Skeletal muscle tissue (tissue), 5 donors: Measurements from ENCODE around the gene C11orf98. TPM values are rescaled to one million over a fixed set of nuclear protein-coding genes. Genes with fewer than 3 reads are reported as not detected.

ENCODE experiments used
- H3K27ac ChIP-seq: one replicate; pipeline ENCODE4 v1.7.0; 2013; ENCODE audit warnings: mild to moderate bottlenecking, low read depth, low read length, inconsistent platforms
- H3K27me3 ChIP-seq, 3 donors: one replicate each; pipeline ENCODE4 v1.7.0; 2013; ENCODE audit warnings: low read length in 3 of 3; ENCODE audit not compliant: control insufficient read depth in 3 of 3, insufficient read depth in 3 of 3
- H3K36me3 ChIP-seq, 3 donors: one replicate each; pipeline ENCODE4 v1.7.0; 2013; ENCODE audit warnings: low read length in 3 of 3; ENCODE audit not compliant: control insufficient read depth in 3 of 3, insufficient read depth in 3 of 3
- H3K4me1 ChIP-seq, 3 donors: one replicate each; pipeline ENCODE4 v1.7.0; 2013; ENCODE audit warnings: low read length in 3 of 3, mild to moderate bottlenecking in 3 of 3; ENCODE audit not compliant: control insufficient read depth in 3 of 3, insufficient read depth in 3 of 3
- H3K4me3 ChIP-seq, 3 donors: one replicate each; pipeline ENCODE4 v1.7.0; 2013; ENCODE audit warnings: low read length in 3 of 3
- H3K9ac ChIP-seq, 3 donors: one replicate each; pipeline ENCODE4 v1.7.0; 2013; ENCODE audit warnings: low read length in 3 of 3, mild to moderate bottlenecking in 3 of 3, moderate library complexity in 2 of 3, low read depth in 1 of 3
- H3K9me3 ChIP-seq, 3 donors: one replicate each; pipeline ENCODE4 v1.7.0; 2013; ENCODE audit warnings: low read length in 3 of 3; ENCODE audit not compliant: control insufficient read depth in 3 of 3
- small RNA-seq: library from RNA; depleted of rRNA; stranded (forward); fragments of <200 nt; gene quantifications from one replicate; pipeline ENCODE3, GENCODE V24; 2014
- total RNA-seq: library from RNA; depleted of rRNA; stranded (reverse); fragments of >200 nt; gene quantifications from one replicate; pipeline ENCODE4 v1.2.3, GENCODE V29; 2014
- donor health status: Osteomylitis.

Gene C11orf98
- total RNA-seq, 1 donor from 2014 or later = 22.4 TPM

DNA sequence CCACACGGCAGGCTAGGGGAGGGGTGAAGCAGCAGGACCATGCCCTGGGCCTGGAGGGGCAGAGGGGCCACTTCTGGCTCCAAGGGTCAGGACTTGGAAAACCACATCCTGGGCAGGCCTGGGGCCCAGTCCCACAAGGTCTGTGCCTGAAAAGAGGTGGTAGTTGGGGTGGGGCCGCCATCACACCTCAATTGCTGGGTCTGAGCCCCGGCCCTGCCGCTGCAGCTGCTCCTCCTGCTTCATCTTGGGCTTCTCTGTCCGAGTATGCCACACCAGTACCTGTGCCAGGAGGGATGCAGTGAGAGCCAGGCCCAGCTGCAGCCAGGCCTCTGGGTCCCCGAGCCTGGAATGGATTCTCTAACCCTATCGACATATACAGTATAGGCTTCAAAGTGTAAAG, 49.5 kb downstream of the C11orf98 start:
- Histone ChIP-seq H3K4me1 (peaks cover 15 to 28% (median 19%) of the 10 kb centered on the region in 3 donors), H3K9ac (no peak overlapping the region), H3K27ac (no peak overlapping the region), H3K9me3 (no peaks in the 10 kb centered on the region), H3K36me3 (peaks cover 10 to 23% (median 15%) of the 10 kb centered on the region in 3 donors), H3K27me3 (no peaks in the 10 kb centered on the region), H3K4me3 (no peak overlapping the region)

DNA sequence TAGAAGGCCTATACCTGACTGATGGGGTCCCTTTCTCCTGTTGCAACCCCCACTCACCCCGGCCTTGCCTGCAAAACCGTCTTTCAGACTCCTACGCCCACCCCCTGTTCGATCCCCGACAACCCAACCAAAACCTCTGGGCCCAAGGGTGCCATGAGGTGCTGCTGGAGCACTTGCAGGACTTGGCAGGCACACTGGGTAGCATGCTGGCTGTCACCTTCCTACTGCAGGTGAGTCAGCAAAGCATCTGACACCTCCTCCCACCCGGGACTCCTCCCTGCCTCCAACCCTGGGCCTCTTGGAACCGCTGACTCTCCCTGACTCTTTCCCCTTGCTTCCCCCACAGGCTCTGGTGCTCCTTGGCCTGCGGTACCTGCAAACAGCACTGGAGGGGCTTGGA, 50.7 kb downstream of the C11orf98 start:
- no peak overlapping the region for H3K4me3 ChIP-seq
- no peaks in the 10 kb centered on the region for H3K9me3 ChIP-seq
- H3K9ac ChIP-seq = no peak overlapping the region
- H3K36me3 ChIP-seq = peaks cover 12 to 30% (median 15%) of the 10 kb centered on the region in 3 donors
- peaks cover 15 to 27% (median 21%) of the 10 kb centered on the region in 3 donors for H3K4me1 ChIP-seq
- H3K27me3 ChIP-seq = no peaks in the 10 kb centered on the region
- H3K27ac ChIP-seq = no peak overlapping the region

DNA sequence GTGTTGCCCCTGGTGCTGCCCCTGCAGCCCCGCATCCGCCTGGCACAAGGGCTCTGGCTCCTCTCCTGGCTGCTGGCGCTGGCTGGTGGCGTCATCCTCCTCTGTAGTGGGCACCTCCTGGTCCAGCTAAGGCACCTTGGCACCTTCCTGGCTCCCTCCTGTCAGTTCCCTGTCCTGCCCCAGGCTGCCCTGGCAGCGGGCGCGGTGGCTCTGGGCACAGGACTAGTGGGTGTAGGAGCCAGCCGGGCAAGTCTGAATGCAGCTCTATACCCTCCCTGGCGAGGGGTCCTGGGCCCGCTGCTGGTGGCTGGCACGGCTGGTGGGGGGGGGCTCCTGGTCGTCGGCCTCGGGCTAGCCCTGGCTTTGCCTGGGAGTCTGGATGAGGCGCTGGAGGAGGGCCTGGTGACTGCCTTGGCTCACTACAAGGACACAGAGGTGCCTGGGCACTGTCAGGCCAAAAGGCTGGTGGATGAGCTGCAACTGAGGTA, 51.7 kb downstream of the C11orf98 start:
- Histone ChIP-seq H3K4me3 (peak overlapping the region; percentile 23 to 83 (median 62)), H3K27me3 (no peaks in the 10 kb centered on the region), H3K9ac (peak overlapping the region in 2 of 3 donors; percentile 50 to 64), H3K27ac (peak overlapping the region; percentile 83), H3K9me3 (no peaks in the 10 kb centered on the region), H3K36me3 (peaks cover 17 to 36% (median 19%) of the 10 kb centered on the region in 3 donors), H3K4me1 (peaks cover 15 to 27% (median 21%) of the 10 kb centered on the region in 3 donors)

Small RNAs within 50 kb of the gene (small RNA-seq; reads per million reads assigned to genes)
- not detected for gene SNORA57

Other genes starting within 250 kb of the C11orf98 start
- gene SCGB1A1, start 246.2 kb downstream of the C11orf98 start, total RNA-seq = not detected
- gene AHNAK, start 118.4 kb downstream of the C11orf98 start, total RNA-seq = 432 TPM
- gene EEF1G, start 91.3 kb downstream of the C11orf98 start, total RNA-seq = 2,520 TPM
- 4.2 TPM for gene TUT1, start 73.7 kb downstream of the C11orf98 start, total RNA-seq
- 63.7 TPM for gene MTA2, start 63.3 kb downstream of the C11orf98 start, total RNA-seq
- 7.3 TPM for gene EML3, start 52.4 kb downstream of the C11orf98 start, total RNA-seq
- 1.6 TPM for gene ROM1, start 52.0 kb downstream of the C11orf98 start, total RNA-seq
- gene B3GAT3, start 43.2 kb downstream of the C11orf98 start, total RNA-seq = 8.4 TPM
- 99.7 TPM for gene GANAB, start 18.6 kb downstream of the C11orf98 start, total RNA-seq
- 15.1 TPM for gene INTS5, start 11.9 kb downstream of the C11orf98 start, total RNA-seq
- gene CSKMT, start 102 bp upstream of the C11orf98 start, total RNA-seq = 4.7 TPM
- gene UQCC3, start 6.5 kb upstream of the C11orf98 start, total RNA-seq = 4.7 TPM
- 1.0 TPM for gene LBHD1, start 7.1 kb upstream of the C11orf98 start, total RNA-seq
- gene UBXN1, start 13.9 kb upstream of the C11orf98 start, total RNA-seq = 106 TPM
- gene LRRN4CL, start 24.3 kb upstream of the C11orf98 start, total RNA-seq = 9.9 TPM
- gene BSCL2, start 42.2 kb upstream of the C11orf98 start, total RNA-seq = 19.8 TPM
- gene GNG3, start 42.5 kb upstream of the C11orf98 start, total RNA-seq = not detected
- gene HNRNPUL2, start 62.2 kb upstream of the C11orf98 start, total RNA-seq = 18.8 TPM
- 25.6 TPM for gene TTC9C, start 63.3 kb upstream of the C11orf98 start, total RNA-seq
- 11.5 TPM for gene ZBTB3, start 89.0 kb upstream of the C11orf98 start, total RNA-seq
- gene POLR2G, start 96.4 kb upstream of the C11orf98 start, total RNA-seq = 50.1 TPM
- gene TAF6L, start 106.2 kb upstream of the C11orf98 start, total RNA-seq = 11.5 TPM
- gene TMEM179B, start 122.2 kb upstream of the C11orf98 start, total RNA-seq = 16.2 TPM
- gene TMEM223, start 126.8 kb upstream of the C11orf98 start, total RNA-seq = 20.9 TPM
- gene NXF1, start 140.2 kb upstream of the C11orf98 start, total RNA-seq = 12.5 TPM
- 33.9 TPM for gene STX5, start 166.8 kb upstream of the C11orf98 start, total RNA-seq
- not detected for gene TEX54, start 167.6 kb upstream of the C11orf98 start, total RNA-seq
- 65.8 TPM for gene WDR74, start 174.4 kb upstream of the C11orf98 start, total RNA-seq
- gene SLC3A2, start 215.7 kb upstream of the C11orf98 start, total RNA-seq = 56.4 TPM